H1 (cell line): Measurements from ENCODE around the gene MEX3D. TPM values are rescaled to one million over a fixed set of nuclear protein-coding genes. Genes with fewer than 3 reads are reported as not detected.
A peak's percentile ranks its signal among the peaks of the same experiment; 100 is the strongest.

Experiments
- CTCF ChIA-PET: fragments of 300-600 bp; sonication (Branson Sonifier 250); formaldehyde crosslinking; loops from one replicate; lab custom pipeline; 2021; ENCODE audit not compliant: partially characterized antibody; lab: Charles Lee
- POLR2A ChIA-PET: fragments of 300-600 bp; sonication (Branson Sonifier 250); formaldehyde crosslinking; loops from one replicate; lab custom pipeline; 2021; ENCODE audit warnings: inconsistent platforms; ENCODE audit not compliant: partially characterized antibody; lab: Charles Lee
- DNase-seq, 2 experiments: peaks; one replicate each; pipeline versions ENCODE4 v3.0.0 to v3.0.0-alpha.2; 2010 to 2022; ENCODE audit warnings: low spot score in 2 of 2, low read depth in 1 of 2, mixed read lengths in 1 of 2
- FAIRE-seq: peaks from 2 replicates; lab custom pipeline; 2011; peaks lifted over from hg19 to GRCh38; lab: Jason Lieb, UNC
- H2AFZ ChIP-seq: 2 replicates; pipeline ENCODE4 v1.8.1; 2012; ENCODE audit warnings: low read length, inconsistent platforms
- H2AK5ac ChIP-seq: 2 replicates; pipeline ENCODE4 v1.6.1; 2013; ENCODE audit warnings: low read depth, low read length
- H2BK120ac ChIP-seq: replicated peaks from 2 replicates; pipeline ENCODE3; 2013; ENCODE audit warnings: low read depth, low read length, inconsistent platforms
- H2BK12ac ChIP-seq: 2 replicates; pipeline ENCODE4 v1.6.1; 2013; ENCODE audit warnings: low read depth, low read length
- H2BK15ac ChIP-seq: 2 replicates; pipeline ENCODE4 v1.6.1; 2013; ENCODE audit warnings: low read length
- H2BK20ac ChIP-seq: 2 replicates; pipeline ENCODE4 v1.6.1; 2013; ENCODE audit warnings: low read length
- H2BK5ac ChIP-seq: 2 replicates; pipeline ENCODE4 v1.6.1; 2013; ENCODE audit warnings: low read depth, low read length
- H3K14ac ChIP-seq: 2 replicates; pipeline ENCODE4 v1.6.1; 2013; ENCODE audit warnings: inconsistent platforms; ENCODE audit not compliant: insufficient read length
- H3K18ac ChIP-seq: 2 replicates; pipeline ENCODE4 v1.6.1; 2013; ENCODE audit warnings: low read length; ENCODE audit errors: extremely low read depth
- H3K23ac ChIP-seq: 2 replicates; pipeline ENCODE4 v1.6.1; 2013; ENCODE audit warnings: inconsistent platforms; ENCODE audit not compliant: insufficient read length
- H3K23me2 ChIP-seq: 2 replicates; pipeline ENCODE4 v1.6.1; 2013; ENCODE audit warnings: low read depth, low read length
- H3K27ac ChIP-seq: 2 replicates; pipeline ENCODE4 v1.6.1; 2011; ENCODE audit warnings: low read depth, low read length, inconsistent platforms
- H3K27me3 ChIP-seq, 4 experiments: replicated peaks in 1 of 4; 1 replicate in 1 of 4; 2 replicates in 3 of 4; pipeline versions ENCODE4 v1.6.1 to v1.8.1; 2011 to 2013; ENCODE audit warnings: low read length in 3 of 4, mild to moderate bottlenecking in 3 of 4, inconsistent platforms in 2 of 4, mixed read lengths in 2 of 4, moderate library complexity in 1 of 4; ENCODE audit not compliant: control insufficient read depth in 3 of 4, insufficient read depth in 3 of 4; ENCODE audit errors: extremely low read depth in 1 of 4
- H3K36me3 ChIP-seq, 4 experiments: 2 replicates each; pipeline versions ENCODE4 v1.6.1 to v1.8.1; 2011 to 2013; ENCODE audit warnings: mild to moderate bottlenecking in 4 of 4, low read length in 3 of 4, moderate library complexity in 2 of 4, control low read depth in 1 of 4, inconsistent platforms in 1 of 4; ENCODE audit not compliant: insufficient read depth in 4 of 4, control insufficient read depth in 2 of 4
- H3K4ac ChIP-seq: replicated peaks from 2 replicates; pipeline ENCODE3; 2013; ENCODE audit warnings: low read length, low read depth, mixed read lengths, inconsistent platforms; ENCODE audit not compliant: insufficient read length
- H3K4me1 ChIP-seq, 4 experiments: replicated peaks in 1 of 4; 1 replicate in 1 of 4; 2 replicates in 3 of 4; pipeline versions ENCODE4 v1.6.1 to v1.8.1; 2011 to 2013; ENCODE audit warnings: low read length in 3 of 4, inconsistent platforms in 2 of 4, mixed read lengths in 1 of 4; ENCODE audit not compliant: insufficient read depth in 4 of 4, control insufficient read depth in 3 of 4
- H3K4me2 ChIP-seq, 2 experiments: 2 replicates each; pipeline versions ENCODE4 v1.6.1 to v1.8.1; 2011 to 2013; ENCODE audit warnings: low read depth in 2 of 2, low read length in 2 of 2, control low read depth in 1 of 2, inconsistent platforms in 1 of 2, mild to moderate bottlenecking in 1 of 2; ENCODE audit not compliant: insufficient read depth in 1 of 2
- H3K4me3 ChIP-seq, 4 experiments: fragments of 200-600, 300-600 bp in 1 of 4; sonication (generic), shearing (Covaris generic), sonication (Bioruptor Twin) in 1 of 4; 2 replicates each; pipeline versions ENCODE4 v1.5.1 to v1.8.1; 2011 to 2016; ENCODE audit warnings: low read length in 4 of 4, low read depth in 3 of 4, control low read depth in 2 of 4, inconsistent platforms in 2 of 4, mild to moderate bottlenecking in 2 of 4, mixed read lengths in 1 of 4, moderate library complexity in 1 of 4; ENCODE audit not compliant: insufficient read depth in 2 of 4; ENCODE audit errors: extremely low read depth in 1 of 4
- H3K56ac ChIP-seq: replicated peaks from 2 replicates; pipeline ENCODE3; 2013; ENCODE audit warnings: low read depth, mild to moderate bottlenecking, mixed read lengths, low read length, inconsistent platforms; ENCODE audit not compliant: insufficient read length
- H3K79me1 ChIP-seq: 2 replicates; pipeline ENCODE4 v1.6.1; 2013; ENCODE audit warnings: low read depth, low read length, control low read depth
- H3K79me2 ChIP-seq, 2 experiments: 2 replicates each; pipeline versions ENCODE4 v1.6.1 to v1.8.1; 2012 to 2013; ENCODE audit warnings: low read length in 2 of 2, mild to moderate bottlenecking in 2 of 2, inconsistent platforms in 1 of 2; ENCODE audit not compliant: insufficient read depth in 2 of 2, control insufficient read depth in 1 of 2
- H3K9ac ChIP-seq, 4 experiments: replicated peaks in 1 of 4; 1 replicate in 1 of 4; 2 replicates in 3 of 4; pipeline versions ENCODE4 v1.6.1 to v1.8.1; 2011 to 2013; ENCODE audit warnings: low read depth in 3 of 4, low read length in 3 of 4, control low read depth in 2 of 4, mild to moderate bottlenecking in 2 of 4, moderate library complexity in 2 of 4, inconsistent platforms in 1 of 4; ENCODE audit errors: extremely low read depth in 1 of 4
- H3K9me3 ChIP-seq, 2 experiments: 2 replicates each; pipeline versions ENCODE4 v1.6.1 to v1.8.1; 2012 to 2013; ENCODE audit warnings: mild to moderate bottlenecking in 2 of 2, moderate library complexity in 2 of 2, control low read depth in 1 of 2, inconsistent platforms in 1 of 2, low read depth in 1 of 2, low read length in 1 of 2, mixed read lengths in 1 of 2; ENCODE audit not compliant: insufficient read depth in 2 of 2
- H4K20me1 ChIP-seq, 2 experiments: replicated peaks in 1 of 2; 2 replicates each; pipeline versions ENCODE3 to v1.8.1; 2011 to 2013; ENCODE audit warnings: inconsistent platforms in 2 of 2, low read length in 2 of 2, mild to moderate bottlenecking in 1 of 2; ENCODE audit not compliant: insufficient read depth in 2 of 2, control insufficient read depth in 1 of 2
- H4K5ac ChIP-seq: 2 replicates; pipeline ENCODE4 v1.6.1; 2013; ENCODE audit warnings: low read length, low read depth, mixed read lengths, inconsistent platforms; ENCODE audit not compliant: insufficient read length
- H4K8ac ChIP-seq: 2 replicates; pipeline ENCODE4 v1.8.0; 2013; ENCODE audit warnings: mild to moderate bottlenecking, moderate library complexity, low read length, inconsistent platforms; ENCODE audit not compliant: insufficient read depth; ENCODE audit errors: extremely low read depth
- H4K91ac ChIP-seq: replicated peaks from 2 replicates; pipeline ENCODE3; 2013; ENCODE audit warnings: low read length, mixed read lengths, inconsistent platforms; ENCODE audit not compliant: insufficient read length
- BACH1 ChIP-seq: IDR thresholded peaks from 2 replicates; pipeline ENCODE4 v1.6.1; 2012; ENCODE audit warnings: low read length, improper control_type of control experiment
- CBX8 ChIP-seq: fragments of 300-800, 300-1000 bp; sonication (generic); IDR thresholded peaks from 2 replicates; pipeline ENCODE4 v1.7.1; 2016; ENCODE audit warnings: low read depth, low read length, borderline replicate concordance
- CHD2 ChIP-seq: IDR thresholded peaks from 2 replicates; pipeline ENCODE4 v1.6.1; 2012; ENCODE audit warnings: low read length, improper control_type of control experiment
- E2F6 ChIP-seq: IDR thresholded peaks from 2 replicates; pipeline ENCODE4 v1.6.1; 2012; ENCODE audit warnings: inconsistent platforms
- EZH2 ChIP-seq: fragments of 200-600 bp; sonication (generic); IDR thresholded peaks from 2 replicates; pipeline ENCODE4 v1.7.1; 2012; ENCODE audit warnings: low read depth, mild to moderate bottlenecking, moderate library complexity, low read length, inconsistent platforms; ENCODE audit not compliant: severe bottlenecking
- KDM4A ChIP-seq: IDR thresholded peaks from one replicate; pipeline ENCODE4 v1.7.1; 2012; ENCODE audit warnings: low read depth, mild to moderate bottlenecking, moderate library complexity, low read length, inconsistent platforms; ENCODE audit not compliant: severe bottlenecking
- MAFK ChIP-seq: IDR thresholded peaks from 2 replicates; pipeline ENCODE4 v1.6.1; 2012; ENCODE audit warnings: low read depth, mild to moderate bottlenecking, improper control_type of control experiment, low read length
- PHF8 ChIP-seq: fragments of 200-600 bp; sonication (generic); conservative IDR thresholded peaks from 2 replicates; pipeline ENCODE4 v1.7.1; 2012; ENCODE audit warnings: low read depth, mild to moderate bottlenecking, inconsistent platforms, low read length, moderate library complexity
- RAD21 ChIP-seq, 2 experiments: IDR thresholded peaks in 1 of 2; conservative IDR thresholded peaks in 1 of 2; 2 replicates each; pipeline ENCODE4 v1.6.1; 2011; ENCODE audit warnings: low read depth in 2 of 2, low read length in 2 of 2, improper control_type of control experiment in 1 of 2, inconsistent platforms in 1 of 2, mild to moderate bottlenecking in 1 of 2, moderate library complexity in 1 of 2
- SRF ChIP-seq: IDR thresholded peaks from 2 replicates; pipeline ENCODE4 v1.6.1; 2011; ENCODE audit warnings: mild to moderate bottlenecking, low read depth, low read length, moderate library complexity
- TCF12 ChIP-seq: IDR thresholded peaks from 2 replicates; pipeline ENCODE4 v1.6.1; 2011; ENCODE audit warnings: low read depth, mild to moderate bottlenecking, low read length
- TEAD4 ChIP-seq: IDR thresholded peaks from 2 replicates; pipeline ENCODE4 v1.6.1; 2012; ENCODE audit warnings: low read depth, low read length, inconsistent platforms, mixed read lengths
- YY1 ChIP-seq: IDR thresholded peaks from 2 replicates; pipeline ENCODE4 v1.6.1; 2011; ENCODE audit warnings: low read depth, mild to moderate bottlenecking, low read length
- WGBS, 2 experiments: shearing (Covaris generic) in 1 of 2; methylation state at CpG; one replicate each; pipeline versions ENCODE4 v1.1.6 to v1.1.7; 2013 to 2015; ENCODE audit warnings: low lambda C conversion rate in 2 of 2, mixed read lengths in 2 of 2, inconsistent platforms in 1 of 2, low coverage in 1 of 2, missing lambda C conversion rate in 1 of 2; ENCODE audit not compliant: insufficient replicate concordance in 2 of 2, insufficient coverage in 1 of 2, insufficient read length in 1 of 2; ENCODE audit errors: extremely low coverage in 1 of 2, missing lambda C conversion rate in 1 of 2; 5-methylcytosine and 5-hydroxymethylcytosine counted together
- polyA plus RNA-seq, 7 experiments: library from polyadenylated mRNA; depleted of rRNA in 3 of 7; stranded (reverse) in 5 of 7; unstranded in 2 of 7; fragments of >200 nt in 5 of 7; fragments of 200-250 nt in 2 of 7; gene quantifications; 1 replicate in 5 of 7; 2 replicates in 1 of 7; 4 replicates in 1 of 7; pipeline versions ENCODE4 v1.2.1 to v1.2.3, GENCODE V29; 2011 to 2013; ENCODE audit warnings: missing spikeins in 2 of 7, mixed read lengths in 2 of 7
- total RNA-seq: library from RNA; stranded (reverse); fragmentation: NEBNext Ultra II Directional; extraction: Animal tissue kit (Norgen Biotek cat#: 25700); gene quantifications from 2 replicates; pipeline ENCODE4 v1.2.1, GENCODE V29; 2021

MEX3D gene
- total and polyA plus RNA-seq, 2 of the 8 experiments (the other 6 are each of a cell fraction or from before 2014, with no cell fraction given), result 20.8 to 78.8 TPM

- H3K18ac ChIP-seq, result no peak overlapping the region
- no peaks in the 10 kb centered on the region for H3K9me3 ChIP-seq
- peaks cover 0 to 3% (median 1%) of the 10 kb centered on the region in 4 experiments; a peak in 3 of 7 replicates for H3K4me1 ChIP-seq
- POLR2A ChIA-PET, result interaction anchor here (0.8 to 1.4 kb wide), 2 partner anchors 12 to 66 kb away, joined by 3 to 4 read pairs; no protein-coding TSS in a partner anchor
- peaks cover 8 to 15% of the 10 kb centered on the region in 2 experiments for H4K20me1 ChIP-seq
- no peak overlapping the region for H3K14ac ChIP-seq
- H4K8ac ChIP-seq, result peak overlapping the region; percentile 3; the same call in 1 of the 2 replicates
- peak overlapping the region; percentile 77; the same call in 1 of the 2 replicates for H2BK15ac ChIP-seq
- H4K5ac ChIP-seq, result no peak overlapping the region
- H3K27ac ChIP-seq, result no peak overlapping the region
- peak overlapping the region; percentile 94; the same call in 1 of the 2 replicates for H2AK5ac ChIP-seq
- peak overlapping the region; percentile 40; the same call in 1 of the 2 replicates for H2BK12ac ChIP-seq
- peak overlapping the region; percentile 98 for H3K4ac ChIP-seq
- no peaks in the 10 kb centered on the region for H3K79me1 ChIP-seq
- no peak overlapping the region for H3K56ac ChIP-seq
- DNase-seq, result no peak
- H3K4me2 ChIP-seq, result peak overlapping the region; percentile 73 to 97; a peak in 1 of 4 replicates
- no peak overlapping the region; a peak in 1 of 8 replicates for H3K4me3 ChIP-seq
- CTCF ChIA-PET, result interaction anchor here (1.0 to 1.2 kb wide), 4 partner anchors 10 to 59 kb away, joined by 3 to 4 read pairs (median 4); no protein-coding TSS in a partner anchor
- no peaks in the 10 kb centered on the region; a peak in 1 of 8 replicates for H3K36me3 ChIP-seq
- no peak overlapping the region for H2AFZ ChIP-seq
- no peak overlapping the region for H2BK120ac ChIP-seq
- H3K23ac ChIP-seq, result no peak overlapping the region
- H3K9ac ChIP-seq, result no peak overlapping the region
- H2BK20ac ChIP-seq, result no peak overlapping the region
- FAIRE-seq, result no peak
- peaks cover 19 to 34% (median 31%) of the 10 kb centered on the region in 4 experiments for H3K27me3 ChIP-seq
- H2BK5ac ChIP-seq, result no peak overlapping the region
- peaks cover 8% of the 10 kb centered on the region; the same call in 1 of the 2 replicates for H3K23me2 ChIP-seq
- H3K79me2 ChIP-seq, result no peaks in the 10 kb centered on the region
- H4K91ac ChIP-seq, result no peak overlapping the region
- 81% methylated on average over 17 of the region's 17 CpGs; no CpG with 5 or more reads in 1 of the 2 experiments for WGBS, 2 experiments
- TF ChIP-seq CHD2 (no peak), MAFK (no peak), CBX8 (no peak), BACH1 (no peak), E2F6 (no peak), PHF8 (no peak), EZH2 (no peak), KDM4A (no peak), TEAD4 (no peak), SRF (no peak), RAD21 (IDR thresholded peaks at IDR 0.05 in 1 of 2, conservative IDR thresholded peaks at IDR 0.05 in 1 of 2; ENCODE audit: low read depth in 2 of 2, low read length in 2 of 2) (no peak), YY1 (no peak), TCF12 (no peak)
Observed at GRCh38 chr19:1524972-1525325, 43.2 kb downstream of the MEX3D start.
